Left renal cortex interstitium (tissue), 4 donors: ENCODE data around the gene TTC23. TPM values are rescaled to one million over a fixed set of nuclear protein-coding genes. Genes with fewer than 3 reads are reported as not detected.
"Not testable (repeated sequence)": the region's sequence is repeated elsewhere in the genome, so short reads cannot be mapped to it uniquely, and the experiment has no call there.

ENCODE experiments used
- DNase-seq, 4 donors: peaks; one replicate each; pipeline ENCODE4 v3.0.0-alpha.2; 2013; ENCODE audit warnings: low read depth in 4 of 4, low spot score in 2 of 4, missing footprints in 1 of 4
- polyA plus RNA-seq, 4 donors: library from polyadenylated mRNA; unstranded; fragments of 120-200 nt; gene quantifications; one replicate each; pipeline ENCODE4 v1.2.1, GENCODE V29; 2013; ENCODE audit not compliant: insufficient read length in 4 of 4

Gene TTC23
- polyA plus RNA-seq, 4 donors, result 24.9 to 33.3 (median 31.2) TPM

DNA sequence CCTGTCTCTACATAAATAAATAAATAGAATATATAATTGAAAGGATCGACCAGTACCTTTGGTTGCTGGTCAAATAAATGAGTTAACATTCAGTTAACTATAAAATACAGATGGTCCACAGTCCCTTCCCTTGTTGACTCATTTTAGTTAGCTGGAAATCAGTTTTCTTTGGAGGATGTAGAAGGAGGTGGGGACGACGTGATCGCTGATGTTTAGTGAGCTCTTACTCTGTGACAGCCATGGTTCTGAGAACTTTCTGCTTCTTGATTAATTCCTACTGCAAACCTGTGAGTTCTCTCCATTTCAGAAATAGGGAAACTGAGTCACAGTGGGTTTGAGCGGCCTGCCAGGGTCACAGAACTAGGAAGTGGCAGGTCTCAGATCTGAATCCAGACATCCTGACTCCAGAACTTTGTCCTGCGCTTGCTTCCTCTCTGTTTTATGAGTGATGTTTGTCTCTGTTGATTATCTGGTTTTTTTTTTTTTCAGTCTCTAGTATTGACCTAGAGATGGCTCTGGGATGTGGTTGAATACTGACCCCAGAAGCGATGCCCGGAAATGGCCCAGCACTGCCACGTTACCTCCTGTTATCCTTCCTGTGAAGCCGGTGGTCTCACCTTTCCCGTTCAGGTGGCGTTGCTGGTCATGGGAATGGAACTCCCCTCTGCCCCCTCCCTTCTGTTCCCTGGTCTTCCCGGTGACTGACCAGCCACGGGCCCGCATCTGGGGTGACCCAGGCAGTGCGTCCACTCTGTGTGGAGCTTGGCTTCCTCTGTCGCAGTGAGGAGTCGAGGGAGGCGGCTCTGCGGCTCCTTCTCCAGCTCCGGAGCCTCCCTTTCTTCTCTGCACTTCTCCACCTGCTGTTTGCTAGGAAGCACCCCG, 126.3 kb downstream of the TTC23 start:
- DNase-seq, result no peak

DNA sequence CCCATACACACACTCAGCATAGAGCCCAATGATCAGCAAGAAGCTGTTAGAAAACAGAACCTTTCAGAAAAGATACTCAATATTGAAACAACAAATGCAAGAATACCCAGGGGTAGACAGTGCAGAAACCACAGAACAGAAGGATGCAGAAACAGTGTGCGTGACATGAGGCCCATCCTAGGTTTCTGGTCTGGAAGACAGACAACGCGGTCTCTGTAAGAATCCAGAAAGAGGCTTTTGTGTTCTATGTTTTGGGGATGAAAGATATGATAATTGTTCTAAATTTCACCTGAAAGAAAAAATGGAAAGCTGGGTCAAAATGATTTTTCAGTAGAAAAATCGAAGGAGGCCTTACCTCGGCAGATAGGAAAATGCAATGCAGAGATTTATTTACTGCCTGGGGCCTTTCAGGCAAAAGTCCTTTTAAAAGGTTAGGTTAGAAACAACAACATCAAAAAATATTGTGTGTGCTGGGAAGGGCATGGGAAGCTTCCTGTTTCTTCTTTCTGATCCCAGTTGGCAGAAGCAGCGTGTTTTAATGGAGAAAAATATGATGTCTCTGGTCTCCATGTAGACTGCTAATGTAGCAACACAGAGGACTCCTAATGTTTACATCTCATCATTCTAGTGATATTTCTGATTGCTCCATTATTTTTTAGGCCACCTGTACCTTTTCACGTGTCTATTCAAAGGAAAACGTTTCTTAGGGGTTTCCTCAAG, 127.5 kb downstream of the TTC23 start:
- DNase-seq, result no peak

DNA sequence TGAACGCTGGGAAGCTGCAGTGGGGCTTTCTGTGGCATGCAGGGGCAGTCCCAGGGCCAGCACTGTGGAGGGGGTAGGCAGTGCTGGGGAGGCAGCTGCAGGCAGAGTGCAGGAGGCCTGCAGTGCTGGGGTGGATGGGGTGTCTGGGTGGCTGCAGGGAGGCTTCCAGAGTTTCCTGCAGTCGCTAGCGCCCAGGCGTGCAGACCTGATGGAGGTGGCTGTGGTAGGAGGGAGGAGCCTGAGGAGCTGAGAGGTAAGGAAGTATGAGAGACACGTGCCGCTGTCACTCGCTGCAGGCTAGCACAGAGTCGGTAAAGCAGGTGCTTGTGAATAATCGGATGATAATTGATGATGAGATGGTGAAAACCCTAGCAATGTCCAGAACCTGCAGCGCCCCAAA, 128.2 kb downstream of the TTC23 start:
- DNase-seq, result no peak

DNA sequence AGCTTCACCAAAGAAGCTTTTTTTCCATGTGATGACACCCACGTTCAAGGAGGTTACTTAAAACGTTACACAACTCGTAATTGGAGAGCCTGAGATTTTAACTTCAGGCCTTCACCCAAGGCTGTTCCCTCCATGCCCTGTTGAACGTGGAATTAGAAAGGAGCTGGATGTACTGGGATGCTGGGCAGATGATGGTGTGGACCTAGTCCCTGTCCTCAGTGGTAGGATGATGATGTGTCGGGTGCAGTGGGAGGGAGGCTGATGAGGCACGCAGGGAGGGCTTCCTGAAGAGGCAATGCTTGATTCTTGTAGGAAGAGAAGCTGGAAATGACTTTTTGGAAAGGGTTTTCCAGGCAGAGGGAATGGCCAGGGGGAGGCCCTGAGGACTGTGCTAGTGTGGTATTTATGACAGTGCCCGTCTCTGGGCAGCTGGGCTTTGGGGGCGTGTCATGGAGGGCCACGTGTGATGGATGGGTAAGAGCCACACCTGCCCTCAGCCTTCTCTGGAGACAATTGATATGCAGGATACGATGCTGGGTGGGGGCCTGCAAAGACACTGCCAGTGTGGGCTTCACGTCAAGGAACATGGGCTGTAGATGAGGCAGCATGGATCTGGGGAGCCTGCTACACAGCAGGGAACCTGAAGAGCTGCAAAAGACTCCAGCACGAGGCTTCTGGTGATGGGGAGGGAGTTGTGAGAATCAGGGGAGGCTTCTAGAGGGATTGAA, 129.2 kb downstream of the TTC23 start:
- DNase-seq, result no peak

DNA sequence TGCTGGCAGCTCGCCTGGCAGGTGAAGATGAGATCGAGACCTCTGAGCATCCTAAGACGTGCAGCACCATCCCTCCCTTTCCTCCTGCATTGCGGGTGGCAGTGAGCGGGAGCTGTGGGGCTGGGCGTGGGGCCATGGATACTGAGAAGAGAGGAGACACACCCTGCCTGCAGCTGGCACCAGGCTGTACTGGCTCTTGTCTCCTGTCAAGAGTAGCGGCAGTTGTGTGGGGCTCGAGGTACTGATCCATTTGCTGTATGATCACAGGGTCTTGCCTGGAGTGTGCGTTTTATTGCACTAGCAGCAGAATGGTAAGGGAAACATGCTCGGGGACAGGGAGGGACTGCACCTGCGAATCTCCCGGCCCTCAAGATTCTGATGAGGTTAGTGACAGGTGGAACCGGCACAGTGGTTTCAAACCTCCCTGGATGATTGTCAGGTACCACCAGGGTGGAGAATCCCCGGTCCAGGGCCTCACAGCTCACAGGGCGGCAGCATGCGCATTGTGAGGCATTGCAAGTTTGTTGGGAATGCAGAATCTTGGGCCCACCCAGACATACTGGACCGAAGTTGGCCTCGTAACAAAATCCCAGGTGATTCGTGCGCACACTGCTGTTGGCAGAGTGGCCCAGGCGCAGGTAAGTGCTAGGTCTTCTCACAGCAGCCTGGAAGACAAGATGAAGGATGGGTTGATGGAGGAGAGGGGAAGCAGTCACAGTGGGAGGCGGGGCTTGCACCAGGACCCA, 130.4 kb downstream of the TTC23 start:
- no peak for DNase-seq

DNA sequence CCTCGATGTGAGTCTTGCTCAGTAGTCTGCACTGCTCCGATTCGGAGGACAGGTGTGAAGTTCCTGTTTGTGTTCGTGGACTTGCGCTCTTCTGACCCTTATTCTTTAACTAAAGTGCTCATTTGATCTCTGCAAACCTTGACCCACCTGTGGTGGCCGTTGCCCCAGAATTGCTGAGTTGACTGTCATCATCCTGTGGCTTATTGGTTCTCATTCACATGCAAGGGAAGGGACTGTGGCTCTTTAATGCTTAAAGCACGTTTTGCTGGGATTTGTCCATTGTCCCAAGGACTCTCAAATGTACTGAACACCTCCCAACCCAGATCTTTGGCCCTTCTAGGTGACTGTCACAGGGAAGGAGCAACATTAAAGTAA, 131.1 kb downstream of the TTC23 start:
- DNase-seq, result no peak

DNA sequence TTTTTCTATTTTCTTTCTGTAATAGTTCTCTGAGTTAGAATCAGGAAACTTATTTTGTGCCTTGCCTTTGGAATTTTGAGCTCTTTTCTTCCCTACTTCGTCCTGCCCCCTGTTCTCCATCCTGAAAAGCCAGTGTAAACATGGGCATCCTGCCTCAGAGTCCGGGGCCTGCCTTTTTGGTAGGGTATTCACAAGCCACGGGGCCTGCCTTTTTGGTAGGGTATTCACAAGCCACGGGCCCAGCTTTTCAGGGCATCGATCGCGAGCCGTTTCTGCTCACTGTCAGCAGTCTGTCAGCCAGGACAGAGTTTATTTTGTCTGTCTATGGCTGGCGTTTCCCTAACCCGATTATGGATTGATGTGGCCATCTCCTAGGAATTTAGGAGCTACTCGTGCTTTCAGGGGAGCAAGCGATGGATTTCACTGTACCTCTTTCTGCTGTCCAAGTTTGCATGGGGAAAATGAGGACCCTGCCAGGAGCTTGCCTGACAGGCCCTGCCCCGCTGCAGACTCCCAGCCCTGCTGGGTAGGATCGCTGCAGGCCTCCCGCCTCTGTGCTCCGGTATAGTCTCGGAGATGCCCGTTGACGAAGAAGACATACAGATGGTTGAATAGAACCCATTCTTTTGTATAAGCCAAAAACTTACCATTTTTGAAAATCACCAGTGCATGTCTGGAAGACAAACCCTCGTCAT, 131.7 kb downstream of the TTC23 start:
- DNase-seq, result no peak

DNA sequence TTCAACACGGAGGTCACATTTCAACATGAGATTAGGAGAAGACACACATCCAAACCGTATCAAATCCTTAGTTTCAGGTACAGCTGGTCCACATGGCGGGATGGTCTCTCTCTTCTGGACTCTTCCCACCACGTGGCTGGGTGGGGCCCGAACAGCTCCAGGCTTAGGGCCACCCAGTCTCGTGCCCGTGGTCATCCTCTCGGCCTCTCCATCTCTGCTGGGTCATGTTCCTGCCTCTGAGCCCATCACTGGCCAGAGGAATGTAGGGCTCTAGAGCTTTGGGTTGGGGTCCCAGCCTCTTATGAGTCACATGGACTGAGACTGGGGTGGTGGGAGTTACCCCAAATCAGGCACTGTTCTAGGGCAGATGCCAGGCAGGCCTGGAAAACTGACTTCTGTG, 132.3 kb downstream of the TTC23 start:
- no peak for DNase-seq

DNA sequence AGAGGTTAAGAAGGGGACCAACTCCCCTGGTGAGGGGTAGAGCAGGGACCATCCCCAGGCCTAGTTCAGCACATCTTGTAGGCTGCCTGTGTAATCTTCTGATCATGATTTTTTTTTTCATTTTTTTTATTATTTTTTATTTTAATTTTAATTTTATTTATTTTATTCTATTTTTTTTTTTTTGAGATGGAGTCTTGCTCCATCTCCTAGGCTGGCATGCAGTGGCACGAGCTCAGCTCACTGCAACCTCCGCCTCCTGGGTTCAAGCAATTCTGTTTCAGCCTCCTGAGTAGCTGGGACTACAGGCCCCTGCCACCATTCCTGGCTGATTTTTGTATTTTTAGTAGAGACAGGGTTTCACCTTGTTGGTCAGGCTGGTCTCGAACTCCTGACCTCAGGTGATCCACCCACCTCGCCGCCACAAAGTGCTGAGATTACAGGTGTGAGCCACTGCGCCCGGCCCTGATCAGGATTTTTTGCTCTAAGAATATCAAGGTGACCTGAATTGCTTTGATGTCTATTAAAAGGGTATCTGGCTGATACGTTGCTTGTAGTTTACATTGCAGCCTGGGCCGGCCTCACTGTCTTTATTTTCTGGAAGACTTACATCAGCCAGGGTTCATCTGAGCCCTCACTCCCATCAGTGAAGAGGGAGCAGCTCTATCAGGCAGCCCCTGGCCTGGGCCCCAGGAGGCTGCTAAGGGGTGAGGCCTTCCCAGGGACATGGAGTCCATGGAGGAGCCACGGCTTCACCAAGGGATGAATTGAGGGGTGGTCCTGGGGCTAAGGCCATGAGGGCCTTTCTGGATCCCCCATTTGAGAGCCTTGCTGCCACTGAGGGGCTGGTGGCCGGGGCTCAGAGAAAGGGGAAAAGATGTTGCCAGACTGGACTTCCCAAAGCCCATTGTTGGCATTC, 133.8 kb downstream of the TTC23 start:
- DNase-seq, result no peak

DNA sequence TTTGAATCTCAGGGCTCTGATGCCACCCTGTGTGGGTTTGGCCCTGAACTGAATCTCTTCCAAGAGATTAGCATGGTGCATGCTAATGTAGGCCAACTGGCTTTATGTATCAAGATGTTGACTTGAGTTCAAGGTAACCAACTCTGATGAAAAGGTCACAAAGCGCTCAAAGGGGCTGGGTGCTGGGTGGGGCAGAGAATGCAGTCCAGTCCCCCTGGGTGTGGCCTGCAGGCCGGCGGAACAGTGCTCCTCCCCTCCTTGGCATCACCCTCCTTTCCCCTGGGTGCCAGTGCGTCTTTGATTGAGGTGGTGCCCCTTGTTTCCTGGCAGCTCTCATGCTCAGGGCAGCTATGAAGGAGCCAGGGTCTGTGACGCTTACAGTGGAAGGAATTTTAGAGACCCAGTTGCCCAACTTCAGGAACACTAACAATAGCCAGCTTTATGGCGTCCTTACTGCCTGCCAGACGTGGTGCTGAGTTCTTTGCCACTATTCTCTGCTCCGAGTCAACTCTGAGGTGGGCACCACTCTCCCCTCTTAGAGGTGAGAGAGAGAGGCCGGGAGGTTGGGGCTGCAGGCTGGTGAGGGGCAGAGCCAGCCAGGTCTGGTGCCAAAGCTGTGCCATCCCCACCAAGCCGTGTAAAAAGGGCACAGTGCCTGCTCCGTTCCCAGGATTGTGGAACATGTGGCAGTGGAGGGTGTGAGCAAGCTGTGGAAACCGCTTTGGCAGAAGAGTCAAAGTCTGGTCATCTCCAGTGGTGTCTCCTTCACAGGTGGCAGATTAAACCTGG, 134.7 kb downstream of the TTC23 start:
- no peak for DNase-seq

DNA sequence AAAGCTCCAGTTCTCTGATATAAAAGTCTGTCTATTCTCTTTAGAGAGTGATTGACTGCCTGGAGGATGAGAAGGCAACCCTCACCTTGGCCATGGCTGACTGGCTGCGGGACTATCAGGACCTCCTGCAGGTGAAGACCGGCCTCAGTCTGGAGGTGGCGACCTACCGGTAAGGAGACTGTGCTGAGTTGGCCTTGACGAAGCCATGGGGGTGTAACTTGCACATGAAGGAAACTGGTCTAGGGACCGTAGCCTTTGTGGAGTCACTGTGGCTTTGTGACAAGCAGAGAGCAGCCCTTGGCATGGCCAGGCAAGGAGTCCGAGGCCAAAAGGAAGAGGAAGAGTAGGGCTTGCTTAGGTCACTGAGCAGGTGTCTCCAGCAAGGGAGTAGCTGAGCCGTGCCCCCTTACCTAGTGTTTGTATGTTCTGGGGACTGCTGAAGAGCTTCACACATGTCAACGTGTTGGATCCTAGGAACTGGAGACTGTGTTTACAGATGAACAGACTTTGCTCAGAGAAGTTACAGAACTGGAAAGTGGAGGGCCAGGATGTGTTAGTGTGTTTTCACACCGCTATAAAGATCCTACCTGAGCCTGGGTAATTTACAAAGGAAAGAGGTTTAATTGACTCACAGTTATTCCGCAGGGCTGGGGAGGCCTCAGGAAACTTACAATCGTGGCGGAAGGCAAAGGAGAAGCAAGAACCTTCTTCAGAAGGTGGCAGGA, 135.7 kb downstream of the TTC23 start:
- no peak for DNase-seq

DNA sequence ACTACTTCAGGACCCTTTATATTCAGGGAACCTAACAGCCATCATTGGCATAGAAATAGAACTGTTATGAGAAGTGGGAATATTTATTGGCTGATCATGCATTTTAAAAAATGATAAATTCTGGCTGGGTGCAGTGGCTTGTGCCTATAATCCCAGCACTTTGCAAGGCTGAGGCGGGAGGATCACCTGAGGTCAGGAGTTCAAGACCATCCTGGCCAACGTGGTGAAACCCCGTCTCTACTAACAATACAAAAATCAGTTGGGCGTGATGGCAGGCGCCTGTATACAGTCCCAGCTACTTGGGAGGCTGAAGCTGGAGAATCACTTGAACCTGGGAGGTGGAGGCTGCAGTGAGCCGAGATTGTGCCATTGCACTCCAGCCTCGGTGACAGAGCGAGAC, 137.7 kb downstream of the TTC23 start:
- DNase-seq, result not testable (repeated sequence)

DNA sequence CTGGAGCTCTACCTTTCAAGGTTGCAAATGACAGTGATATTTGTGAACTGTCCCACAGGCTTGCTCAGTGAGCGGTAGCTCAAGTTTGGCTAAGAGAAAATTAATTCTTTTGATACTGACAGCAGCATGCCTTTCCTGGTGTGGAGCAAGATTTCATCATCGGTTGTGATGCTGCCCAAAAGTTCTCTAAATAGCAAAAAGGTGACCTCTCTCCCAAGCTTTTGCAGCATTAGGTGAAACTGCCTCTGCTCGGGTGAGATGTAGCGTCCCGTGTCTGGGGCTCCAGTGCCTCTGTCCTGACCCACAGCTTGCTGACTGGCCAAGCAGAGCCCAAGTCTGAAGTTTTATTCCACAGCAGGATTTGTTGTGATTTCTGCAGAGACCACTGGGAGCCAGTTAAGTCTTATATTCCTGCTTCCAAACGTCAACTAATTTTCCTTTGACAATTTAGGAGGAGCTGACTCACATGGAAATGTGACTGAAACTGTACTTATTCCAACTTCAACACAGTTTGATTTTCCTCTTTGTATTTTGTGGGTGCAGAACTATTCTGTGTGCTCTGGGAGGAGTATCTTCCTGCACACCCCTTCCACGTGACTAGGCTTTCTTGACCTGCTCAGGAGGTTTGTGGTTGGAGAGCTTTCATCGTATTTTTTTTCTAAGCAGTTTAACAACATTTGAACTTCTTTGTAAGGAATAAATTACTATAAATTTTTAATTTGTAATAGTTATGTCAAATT, 138.6 kb downstream of the TTC23 start:
- DNase-seq, result no peak

DNA sequence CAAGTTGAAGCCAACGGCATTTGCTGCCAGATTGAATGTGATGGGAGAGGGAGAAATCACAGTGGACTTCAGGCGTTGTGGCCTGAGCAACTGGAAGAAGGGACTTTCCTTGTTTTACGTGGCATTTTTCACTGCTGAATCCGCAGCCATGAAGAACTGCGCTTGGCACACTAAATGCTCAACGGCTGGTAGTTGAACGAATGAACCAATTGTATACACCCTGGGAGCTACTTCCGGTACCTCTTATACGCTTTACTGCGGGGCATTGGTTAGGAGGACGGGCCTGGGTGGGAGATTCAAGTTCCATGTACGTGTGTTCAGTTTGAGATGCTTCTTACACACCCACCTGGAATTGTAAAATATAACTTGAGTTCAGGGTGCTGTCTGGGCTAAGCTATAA, 139.3 kb downstream of the TTC23 start:
- DNase-seq, result no peak

DNA sequence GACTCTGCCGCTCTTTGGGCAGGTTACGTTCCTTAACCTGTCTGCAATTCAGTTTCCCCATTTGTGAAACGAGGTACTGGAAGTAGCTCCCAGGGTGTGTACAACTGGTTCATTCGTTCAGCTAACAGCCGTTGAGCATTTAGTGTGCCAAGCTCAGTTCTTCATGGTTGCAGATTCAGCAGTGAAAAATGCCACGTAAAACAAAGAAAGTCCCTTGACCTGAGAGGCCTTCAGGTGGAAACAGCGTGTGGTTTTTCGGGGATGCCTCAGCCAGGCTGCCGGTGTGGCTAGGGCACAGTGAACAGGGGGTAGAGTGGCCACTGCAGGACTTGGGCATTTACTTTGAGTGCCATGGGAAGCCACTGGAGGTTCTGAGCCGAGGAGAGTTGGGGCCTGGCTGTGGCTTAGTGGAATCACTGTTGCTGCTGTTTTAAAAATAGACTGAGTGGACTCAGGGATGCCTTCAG, 139.8 kb downstream of the TTC23 start:
- no peak for DNase-seq

DNA sequence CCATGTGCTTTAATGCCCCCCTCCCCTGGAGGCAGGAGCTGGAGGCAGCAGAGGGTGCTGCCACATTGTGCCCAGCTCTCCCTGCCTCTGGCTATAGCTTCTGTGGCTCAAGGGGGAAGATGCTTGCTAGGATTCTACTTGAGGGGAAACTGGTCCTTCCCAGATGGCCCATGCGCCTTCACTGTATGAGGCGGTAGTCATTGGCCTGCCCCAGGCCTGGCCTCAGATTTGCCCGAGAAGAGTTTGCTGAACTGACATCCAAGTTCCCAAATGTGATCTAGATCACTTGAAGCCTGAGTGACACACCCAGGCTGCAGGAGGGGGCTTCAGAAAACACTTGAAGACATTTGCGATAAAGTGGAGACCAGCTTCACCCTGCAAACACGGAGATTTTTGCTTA, 140.4 kb downstream of the TTC23 start:
- DNase-seq, result no peak
